Osteocyte (in vitro differentiated cells): ENCODE data around the gene GATD1. TPM values are rescaled to one million over a fixed set of nuclear protein-coding genes. Genes with fewer than 3 reads are reported as not detected.

ENCODE experiments used
- DNase-seq: peaks from one replicate; pipeline ENCODE4 v3.0.0; 2021; ENCODE audit warnings: mixed read lengths; ENCODE audit not compliant: unreplicated experiment; ENCODE audit errors: extremely low spot score
- H3K27ac Mint-ChIP-seq: one replicate; pipeline ENCODE4 v1.8.0; 2021; ENCODE audit warnings: mild to moderate bottlenecking, mixed read lengths; ENCODE audit not compliant: unreplicated experiment
- H3K27me3 Mint-ChIP-seq: one replicate; pipeline ENCODE4 v1.8.0; 2021; ENCODE audit warnings: mixed read lengths; ENCODE audit not compliant: unreplicated experiment
- H3K36me3 Mint-ChIP-seq: one replicate; pipeline ENCODE4 v1.8.0; 2021; ENCODE audit warnings: mixed read lengths; ENCODE audit not compliant: unreplicated experiment
- H3K4me1 Mint-ChIP-seq: one replicate; pipeline ENCODE4 v1.8.0; 2021; ENCODE audit warnings: mixed read lengths; ENCODE audit not compliant: unreplicated experiment
- H3K4me3 Mint-ChIP-seq: one replicate; pipeline ENCODE4 v1.8.0; 2021; ENCODE audit warnings: mild to moderate bottlenecking, moderate library complexity, mixed read lengths; ENCODE audit not compliant: unreplicated experiment
- H3K9me3 Mint-ChIP-seq: one replicate; pipeline ENCODE4 v1.8.0; 2021; ENCODE audit warnings: mixed read lengths; ENCODE audit not compliant: unreplicated experiment
- total RNA-seq: library from RNA; stranded (reverse); gene quantifications from 2 replicates; pipeline ENCODE4 v1.2.1, GENCODE V29; 2021
- TF ChIP-seq, protein P1 (sequence below): fragments of 200-600 bp; sonication (generic); IDR thresholded peaks from 2 replicates; pipeline ENCODE4 v1.5.0; 2021; ENCODE audit warnings: antibody characterized with exemption, mild to moderate bottlenecking, moderate library complexity

GATD1 gene
- total RNA-seq, 1 donor from 2014 or later: 79.1 TPM

DNA sequence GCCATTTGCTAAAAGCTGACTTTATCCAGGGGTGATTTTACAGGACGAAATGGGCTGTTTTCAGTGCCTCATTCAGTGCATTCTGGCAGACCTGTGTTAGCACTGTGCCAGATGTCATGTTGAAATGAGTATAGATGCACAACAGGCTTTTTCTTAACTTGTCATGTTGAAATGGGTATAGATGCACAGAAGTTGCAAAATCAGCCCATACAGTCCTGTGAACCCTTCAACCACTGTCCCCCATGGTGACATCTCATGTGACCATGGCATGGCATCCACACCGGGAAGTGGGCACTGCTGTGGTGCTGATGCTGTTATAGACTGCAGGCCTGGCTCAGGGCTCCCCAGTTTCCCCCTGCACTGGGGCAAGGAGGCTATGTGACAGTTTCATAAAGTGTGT is 27.6 kb downstream of the GATD1 start:
- TF ChIP-seq, protein P1, sequence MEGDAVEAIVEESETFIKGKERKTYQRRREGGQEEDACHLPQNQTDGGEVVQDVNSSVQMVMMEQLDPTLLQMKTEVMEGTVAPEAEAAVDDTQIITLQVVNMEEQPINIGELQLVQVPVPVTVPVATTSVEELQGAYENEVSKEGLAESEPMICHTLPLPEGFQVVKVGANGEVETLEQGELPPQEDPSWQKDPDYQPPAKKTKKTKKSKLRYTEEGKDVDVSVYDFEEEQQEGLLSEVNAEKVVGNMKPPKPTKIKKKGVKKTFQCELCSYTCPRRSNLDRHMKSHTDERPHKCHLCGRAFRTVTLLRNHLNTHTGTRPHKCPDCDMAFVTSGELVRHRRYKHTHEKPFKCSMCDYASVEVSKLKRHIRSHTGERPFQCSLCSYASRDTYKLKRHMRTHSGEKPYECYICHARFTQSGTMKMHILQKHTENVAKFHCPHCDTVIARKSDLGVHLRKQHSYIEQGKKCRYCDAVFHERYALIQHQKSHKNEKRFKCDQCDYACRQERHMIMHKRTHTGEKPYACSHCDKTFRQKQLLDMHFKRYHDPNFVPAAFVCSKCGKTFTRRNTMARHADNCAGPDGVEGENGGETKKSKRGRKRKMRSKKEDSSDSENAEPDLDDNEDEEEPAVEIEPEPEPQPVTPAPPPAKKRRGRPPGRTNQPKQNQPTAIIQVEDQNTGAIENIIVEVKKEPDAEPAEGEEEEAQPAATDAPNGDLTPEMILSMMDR: no peak
- Mint-ChIP-seq H3K4me1 (peaks cover 27% of the 10 kb centered on the region), H3K36me3 (peaks cover 2% of the 10 kb centered on the region), H3K27me3 (no peaks in the 10 kb centered on the region), H3K27ac (peak overlapping the region; percentile 50), H3K4me3 (peak overlapping the region; percentile 38), H3K9me3 (no peaks in the 10 kb centered on the region)
- DNase-seq: no peak

DNA sequence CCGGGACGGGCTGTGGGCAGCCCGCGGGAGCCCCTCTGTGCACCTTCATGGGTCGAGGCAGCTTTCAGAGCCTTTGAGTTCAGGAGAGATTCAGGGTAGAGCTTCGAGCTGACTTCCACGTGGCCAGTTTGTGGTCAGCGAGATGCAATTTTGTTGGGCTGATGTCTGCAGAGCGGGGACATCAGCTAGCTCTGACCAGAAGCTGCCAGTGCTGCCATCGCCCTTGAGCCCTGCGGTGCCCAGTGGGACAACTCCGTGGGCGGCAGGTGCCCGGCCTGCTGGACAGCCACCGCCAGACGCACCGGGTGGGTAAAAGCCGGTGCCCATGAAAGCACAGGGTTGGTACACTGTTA is 29.3 kb downstream of the GATD1 start:
- Mint-ChIP-seq H3K4me3 (peak overlapping the region; percentile 87), H3K9me3 (no peaks in the 10 kb centered on the region), H3K27me3 (no peaks in the 10 kb centered on the region), H3K36me3 (peaks cover 2% of the 10 kb centered on the region), H3K4me1 (peaks cover 27% of the 10 kb centered on the region), H3K27ac (peak overlapping the region; percentile 90)
- TF ChIP-seq, protein P1: no peak
- DNase-seq: no peak

DNA sequence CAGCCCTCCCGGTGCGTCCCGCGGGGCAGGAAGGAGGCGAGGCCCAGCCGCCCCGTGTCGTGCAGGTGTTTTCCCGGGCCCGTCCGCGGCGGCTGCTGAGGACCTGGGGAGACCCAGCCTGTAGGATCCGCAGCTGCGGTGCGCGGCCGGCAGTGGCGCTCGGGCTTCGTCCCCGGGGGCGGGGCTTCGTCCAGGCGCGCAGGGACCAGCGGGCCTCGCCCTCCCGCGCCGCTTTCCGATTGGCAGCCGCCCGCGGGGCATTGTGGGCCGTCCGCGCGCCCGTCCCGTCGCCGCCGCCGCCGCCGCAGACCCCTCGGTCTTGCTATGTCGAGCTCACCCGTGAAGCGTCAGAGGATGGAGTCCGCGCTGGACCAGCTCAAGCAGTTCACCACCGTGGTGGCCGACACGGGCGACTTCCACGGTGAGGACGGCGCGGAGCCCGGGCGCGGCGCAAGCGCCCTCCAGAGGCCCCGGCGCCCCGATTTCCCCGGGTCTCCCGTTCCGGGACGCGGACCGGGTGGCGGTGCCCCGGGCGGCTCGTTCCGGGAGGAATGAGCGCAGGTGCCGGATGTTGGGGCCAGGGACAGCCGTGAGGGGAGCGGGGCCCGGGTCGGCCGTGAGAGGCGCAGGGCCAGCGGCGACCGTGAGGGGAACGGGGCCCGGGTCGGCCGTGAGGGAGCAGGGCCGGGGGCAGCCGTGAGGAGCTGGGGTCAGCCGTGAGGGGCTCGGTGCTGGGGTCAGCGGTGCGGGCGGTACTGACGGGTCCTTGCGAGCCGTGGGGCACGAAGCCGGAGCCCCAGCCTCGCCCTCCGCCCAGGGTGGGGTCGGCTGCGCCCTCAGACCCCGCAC is 29.9 kb downstream of the GATD1 start, which contains the start of gene TALDO1:
Gene TALDO1 (plus strand): TSS at position 307 of the 849 bp plus-strand sequence. CDS start 18 bp downstream, at position 325.
- DNase-seq: peak; percentile 98
- H3K4me1 Mint-ChIP-seq: peaks cover 27% of the 10 kb centered on the region
- no peaks in the 10 kb centered on the region for H3K27me3 Mint-ChIP-seq
- H3K4me3 Mint-ChIP-seq: peak within 1 kb of the TSS; percentile 87
- TF ChIP-seq, protein P1: peak; percentile 22
- H3K36me3 Mint-ChIP-seq: peaks cover 2% of the 10 kb centered on the region
- no peaks in the 10 kb centered on the region for H3K9me3 Mint-ChIP-seq
- H3K27ac Mint-ChIP-seq: peak within 1 kb of the TSS; percentile 90

DNA sequence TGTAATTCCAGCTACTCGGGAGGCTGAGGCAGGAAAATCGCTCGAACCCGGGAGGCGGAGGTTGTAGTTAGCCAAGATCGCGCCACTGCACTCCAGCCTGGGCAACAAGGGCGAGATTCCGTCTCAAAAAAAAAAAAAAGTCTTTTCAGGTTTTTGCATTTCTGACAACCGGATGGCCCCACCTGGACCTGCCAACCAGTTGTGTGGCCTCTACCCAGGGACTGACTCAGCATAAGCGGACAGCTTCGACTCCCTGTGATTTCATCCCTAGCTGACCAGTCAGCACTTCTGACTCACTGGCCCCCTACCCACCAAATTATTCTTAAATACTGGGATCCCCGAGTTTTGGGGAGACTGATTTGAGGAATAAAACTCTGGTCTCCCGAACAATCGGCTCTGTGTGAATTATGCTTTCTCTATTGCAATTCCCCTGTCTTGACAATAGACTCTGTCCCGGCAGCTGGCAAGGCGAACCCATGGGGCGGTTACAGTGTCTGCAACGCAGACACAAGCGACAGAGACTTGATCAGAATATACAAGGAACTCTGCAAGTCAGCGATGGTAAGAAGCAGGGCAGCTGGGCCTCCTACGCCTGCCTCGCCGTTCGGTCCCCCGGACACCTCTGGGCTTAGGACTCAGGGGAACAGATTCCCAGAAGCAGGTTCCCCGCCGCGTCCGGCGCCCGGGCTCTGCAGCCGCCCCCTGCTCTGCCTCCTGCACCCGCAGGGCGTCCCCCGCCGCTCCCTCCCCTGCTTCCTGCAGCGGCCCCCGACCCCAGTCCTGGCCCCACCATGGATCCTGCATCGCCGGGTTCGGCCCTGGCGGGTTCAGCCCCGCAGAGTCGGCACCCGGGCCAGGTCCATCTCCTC is 30.8 kb downstream of the GATD1 start:
- H3K4me1 Mint-ChIP-seq: peaks cover 27% of the 10 kb centered on the region
- H3K36me3 Mint-ChIP-seq: peaks cover 2% of the 10 kb centered on the region
- no peak for DNase-seq
- TF ChIP-seq, protein P1: no peak
- H3K4me3 Mint-ChIP-seq: peak overlapping the region; percentile 87
- no peaks in the 10 kb centered on the region for H3K27me3 Mint-ChIP-seq
- H3K9me3 Mint-ChIP-seq: no peaks in the 10 kb centered on the region
- H3K27ac Mint-ChIP-seq: peak overlapping the region; percentile 76

DNA sequence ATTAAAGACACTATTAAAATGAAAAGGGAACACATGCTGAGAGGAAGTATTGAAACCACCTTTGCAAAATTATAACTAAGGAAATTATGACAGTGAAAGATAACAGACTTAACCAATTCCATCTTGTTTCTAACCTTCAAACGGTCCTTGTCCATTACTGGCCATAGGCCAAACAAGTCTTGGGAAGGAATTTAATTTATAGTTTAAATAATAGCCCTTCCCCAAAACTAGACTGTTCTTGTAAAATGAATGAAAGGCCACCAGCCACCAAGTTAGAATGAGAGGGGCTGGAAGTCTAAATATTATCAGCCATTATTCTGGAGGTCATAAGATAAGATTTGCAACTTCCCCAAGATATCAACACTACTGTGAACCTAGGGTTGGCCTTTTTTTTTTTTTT is 31.9 kb downstream of the GATD1 start:
- no peak overlapping the region for H3K27ac Mint-ChIP-seq
- H3K9me3 Mint-ChIP-seq: no peaks in the 10 kb centered on the region
- H3K36me3 Mint-ChIP-seq: peaks cover 2% of the 10 kb centered on the region
- no peaks in the 10 kb centered on the region for H3K27me3 Mint-ChIP-seq
- DNase-seq: no peak
- H3K4me3 Mint-ChIP-seq: no peak overlapping the region
- TF ChIP-seq, protein P1: no peak
- H3K4me1 Mint-ChIP-seq: peaks cover 27% of the 10 kb centered on the region
